ENCODE measurements around the gene ARSG.

DNA sequence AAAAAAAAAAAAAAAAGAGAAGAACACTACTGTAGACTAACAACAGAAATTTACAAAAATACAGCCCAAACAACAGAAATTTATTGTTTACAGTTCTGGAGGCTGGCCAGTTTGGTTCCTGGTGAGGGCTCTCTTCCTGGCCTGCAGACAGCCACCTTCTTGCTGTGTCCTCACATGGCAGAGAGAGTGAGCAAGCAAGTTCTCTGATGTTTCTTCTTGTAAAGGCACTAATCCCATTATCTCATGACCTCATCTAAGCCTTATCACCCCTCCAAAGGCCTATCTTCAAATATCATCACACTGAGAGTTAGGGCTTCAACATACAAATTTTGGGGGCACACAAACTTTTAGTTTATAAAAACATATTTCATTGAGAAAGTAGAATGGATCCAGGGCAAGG is 7.3 kb downstream of the ARSG start:
- no peak for TF ChIP-seq POLR2AphosphoS5 (IDR thresholded peaks at IDR 0.05; ENCODE audit: low read depth, low read length)
- no peak for TF ChIP-seq POLR2A (IDR thresholded peaks at IDR 0.05; ENCODE audit: low read depth, low read length)
